Thymus (tissue), 11 donors: ENCODE results near the gene SLC12A8. TPM values are rescaled to one million over a fixed set of nuclear protein-coding genes. Genes with fewer than 3 reads are reported as not detected.
"Not testable (repeated sequence)": the region's sequence is repeated elsewhere in the genome, so short reads cannot be mapped to it uniquely, and the experiment has no call there.

Source experiments
- DNase-seq, 9 donors: peaks; one replicate each; pipeline ENCODE4 v3.0.0-alpha.2; 2013; ENCODE audit warnings: low spot score in 9 of 9, low read depth in 6 of 9, missing footprints in 1 of 9
- H3K27ac ChIP-seq, 2 donors: one replicate each; pipeline ENCODE4 v1.5.1; 2013; ENCODE audit warnings: control low read depth in 1 of 2, low read depth in 1 of 2, low read length in 1 of 2, mild to moderate bottlenecking in 1 of 2, moderate library complexity in 1 of 2
- H3K27me3 ChIP-seq, 2 donors: one replicate each; pipeline ENCODE4 v1.5.1; 2013; ENCODE audit warnings: low read length in 1 of 2; ENCODE audit not compliant: control insufficient read depth in 2 of 2, insufficient read depth in 1 of 2
- H3K36me3 ChIP-seq, 2 donors: one replicate each; pipeline ENCODE4 v1.5.1; 2013; ENCODE audit warnings: low read length in 1 of 2, mild to moderate bottlenecking in 1 of 2, moderate library complexity in 1 of 2; ENCODE audit not compliant: control insufficient read depth in 2 of 2, insufficient read depth in 2 of 2
- H3K4me1 ChIP-seq, 2 donors: one replicate each; pipeline ENCODE4 v1.5.1; 2013; ENCODE audit warnings: low read length in 2 of 2; ENCODE audit not compliant: control insufficient read depth in 2 of 2, insufficient read depth in 2 of 2
- H3K4me3 ChIP-seq, 2 donors: one replicate each; pipeline ENCODE4 v1.5.1; 2013; ENCODE audit warnings: low read length in 2 of 2, control low read depth in 1 of 2, mild to moderate bottlenecking in 1 of 2
- H3K9me3 ChIP-seq, 2 donors: one replicate each; pipeline ENCODE4 v1.5.1; 2013; ENCODE audit warnings: low read length in 1 of 2, mild to moderate bottlenecking in 1 of 2; ENCODE audit not compliant: control insufficient read depth in 2 of 2, insufficient read depth in 1 of 2
- WGBS: extraction: QIAGEN DNeasy Blood & Tissue Kit; methylation state at CpG from one replicate; pipeline ENCODE4 v1.1.7; 2013; 5-methylcytosine and 5-hydroxymethylcytosine counted together
- polyA plus RNA-seq: library from polyadenylated mRNA; stranded (reverse); fragments of 200-250 nt; gene quantifications from one replicate; pipeline ENCODE4 v1.2.3, GENCODE V29; 2013
- total RNA-seq: library from RNA; stranded (reverse); fragments of 120-200 nt; gene quantifications from one replicate; pipeline ENCODE4 v1.2.4, GENCODE V29; 2013
- donor health status: healthy.

Gene SLC12A8
- total and polyA plus RNA-seq, 2 donors, result 0.80 to 0.94 TPM

GRCh38 chr3:125098611-125099291 is 113.8 kb downstream of the SLC12A8 start:
- 97% methylated on average over 4 of the region's 4 CpGs for WGBS
- DNase-seq, result no peak
- no peaks in the 10 kb centered on the region for H3K4me1 ChIP-seq
- no peaks in the 10 kb centered on the region for H3K36me3 ChIP-seq
- H3K27me3 ChIP-seq, result no peaks in the 10 kb centered on the region
- H3K4me3 ChIP-seq, result no peak overlapping the region
- H3K9me3 ChIP-seq, result no peaks in the 10 kb centered on the region
- no peak overlapping the region for H3K27ac ChIP-seq

- no peak for DNase-seq
- no peak overlapping the region for H3K4me3 ChIP-seq
- peaks cover 0 to 2% of the 10 kb centered on the region in 2 donors for H3K27me3 ChIP-seq
Observed at GRCh38 chr3:125090649-125091048, 121.9 kb downstream of the SLC12A8 start.

DNA sequence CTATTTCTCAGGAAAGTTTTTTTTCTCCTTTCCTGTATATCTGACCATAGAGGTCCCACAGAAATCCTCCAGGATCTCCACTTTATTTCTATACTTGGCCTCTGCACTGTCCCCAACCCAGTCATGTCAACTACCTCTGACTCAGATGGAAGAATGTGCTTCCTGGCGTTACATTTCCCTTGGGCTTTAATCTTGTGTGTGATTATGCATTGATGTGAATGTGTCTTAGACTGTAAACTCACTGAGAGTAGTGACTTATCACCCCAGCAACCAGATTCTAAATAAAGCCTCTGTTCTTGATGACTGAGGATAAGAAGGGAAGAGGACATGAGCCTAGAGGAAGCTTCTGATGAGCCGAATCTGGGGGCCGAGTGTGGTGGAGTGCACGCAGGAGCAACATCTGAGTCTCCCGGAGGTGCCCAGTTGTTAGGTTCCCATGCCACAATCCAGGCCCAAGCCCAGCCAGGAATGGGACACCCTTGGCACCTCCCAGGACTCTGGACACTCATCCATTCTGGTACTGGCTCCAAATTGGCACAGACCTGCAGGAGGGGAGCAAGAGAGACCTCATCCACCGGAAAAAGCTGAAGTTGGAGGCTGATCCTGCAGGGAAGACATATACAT is 124.7 kb downstream of the SLC12A8 start:
- no peaks in the 10 kb centered on the region for H3K4me1 ChIP-seq
- DNase-seq, result no peak
- H3K36me3 ChIP-seq, result no peaks in the 10 kb centered on the region
- H3K27me3 ChIP-seq, result peaks cover 0 to 4% of the 10 kb centered on the region in 2 donors
- 96% methylated on average over 6 of the region's 6 CpGs for WGBS
- no peak overlapping the region for H3K4me3 ChIP-seq
- H3K27ac ChIP-seq, result no peak overlapping the region
- no peaks in the 10 kb centered on the region for H3K9me3 ChIP-seq

More at GRCh38 chr3:125090649-125091048, 121.9 kb downstream of the SLC12A8 start:
- H3K4me1 ChIP-seq, result no peaks in the 10 kb centered on the region
- no peak overlapping the region for H3K27ac ChIP-seq
- H3K9me3 ChIP-seq, result no peaks in the 10 kb centered on the region
- no peaks in the 10 kb centered on the region for H3K36me3 ChIP-seq

GRCh38 chr3:125085166-125085565 is 127.4 kb downstream of the SLC12A8 start:
- Histone ChIP-seq H3K9me3 (no peaks in the 10 kb centered on the region), H3K36me3 (no peaks in the 10 kb centered on the region), H3K4me1 (no peaks in the 10 kb centered on the region), H3K4me3 (no peak overlapping the region), H3K27ac (no peak overlapping the region), H3K27me3 (peaks cover 0 to 4% of the 10 kb centered on the region in 2 donors)
- DNase-seq, result no peak

- Histone ChIP-seq H3K27ac (no peak overlapping the region), H3K4me3 (no peak overlapping the region), H3K9me3 (no peaks in the 10 kb centered on the region), H3K36me3 (no peaks in the 10 kb centered on the region), H3K27me3 (peaks cover 0 to 4% of the 10 kb centered on the region in 2 donors), H3K4me1 (no peaks in the 10 kb centered on the region)
- DNase-seq, result no peak
- 84% methylated on average over 10 of the region's 10 CpGs for WGBS
Observed at GRCh38 chr3:125083776-125084175, 128.8 kb downstream of the SLC12A8 start.

DNA sequence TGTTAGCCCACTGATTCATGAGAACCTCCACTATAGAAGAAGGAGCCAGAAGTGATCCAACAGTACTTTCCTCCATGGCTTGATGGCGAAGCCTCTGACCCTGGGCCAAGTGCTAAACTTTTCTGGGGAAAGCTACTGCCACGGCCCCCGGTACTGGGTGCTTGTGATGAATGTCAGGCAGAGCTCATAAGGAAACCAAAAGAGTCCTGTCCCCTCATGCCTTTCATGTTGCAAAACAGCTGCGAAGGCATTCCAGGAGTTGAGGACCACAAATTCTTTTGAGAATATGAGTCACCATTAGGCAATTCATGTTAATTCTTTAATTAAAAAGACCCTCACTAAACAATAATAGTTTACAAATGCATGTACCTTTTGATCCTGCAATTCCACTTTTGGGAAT is 130.2 kb downstream of the SLC12A8 start:
- not testable (repeated sequence) for H3K36me3 ChIP-seq, H3K4me1 ChIP-seq, H3K4me3 ChIP-seq, DNase-seq, H3K27me3 ChIP-seq, H3K9me3 ChIP-seq, H3K27ac ChIP-seq
- 91% methylated on average over 4 of the region's 4 CpGs for WGBS

GRCh38 chr3:125080077-125080476 is 132.5 kb downstream of the SLC12A8 start:
- no peak overlapping the region for H3K27ac ChIP-seq
- no peak for DNase-seq
- H3K36me3 ChIP-seq, result no peaks in the 10 kb centered on the region
- WGBS, result 96% methylated on average over 1 of the region's 1 CpG
- no peaks in the 10 kb centered on the region for H3K9me3 ChIP-seq
- H3K27me3 ChIP-seq, result peaks cover 0 to 2% of the 10 kb centered on the region in 2 donors
- H3K4me3 ChIP-seq, result no peak overlapping the region
- no peaks in the 10 kb centered on the region for H3K4me1 ChIP-seq

DNA sequence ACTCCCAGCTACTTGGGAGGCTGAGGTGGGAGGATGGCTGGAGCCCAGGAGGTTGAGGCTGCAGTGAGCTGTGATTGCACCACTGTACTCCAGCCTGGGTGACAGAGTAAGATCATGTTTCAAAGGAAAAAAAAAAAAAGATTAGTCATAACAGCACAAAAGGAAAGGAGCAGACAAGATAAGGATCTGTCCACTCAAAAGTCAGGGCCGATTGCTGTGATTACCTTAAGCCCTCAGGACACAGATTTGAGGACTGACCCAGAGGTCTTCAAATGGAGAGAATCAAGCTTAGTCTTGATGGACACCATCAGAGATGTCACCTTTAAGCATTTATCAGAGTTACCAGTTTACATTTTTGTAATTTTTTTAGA is 132.9 kb downstream of the SLC12A8 start:
- H3K9me3 ChIP-seq, result no peaks in the 10 kb centered on the region
- no peaks in the 10 kb centered on the region for H3K4me1 ChIP-seq
- no peak overlapping the region for H3K4me3 ChIP-seq
- no peak overlapping the region for H3K27ac ChIP-seq
- DNase-seq, result no peak
- peaks cover 0 to 2% of the 10 kb centered on the region in 2 donors for H3K27me3 ChIP-seq
- WGBS, result 95% methylated on average over 1 of the region's 1 CpG
- H3K36me3 ChIP-seq, result no peaks in the 10 kb centered on the region

DNA sequence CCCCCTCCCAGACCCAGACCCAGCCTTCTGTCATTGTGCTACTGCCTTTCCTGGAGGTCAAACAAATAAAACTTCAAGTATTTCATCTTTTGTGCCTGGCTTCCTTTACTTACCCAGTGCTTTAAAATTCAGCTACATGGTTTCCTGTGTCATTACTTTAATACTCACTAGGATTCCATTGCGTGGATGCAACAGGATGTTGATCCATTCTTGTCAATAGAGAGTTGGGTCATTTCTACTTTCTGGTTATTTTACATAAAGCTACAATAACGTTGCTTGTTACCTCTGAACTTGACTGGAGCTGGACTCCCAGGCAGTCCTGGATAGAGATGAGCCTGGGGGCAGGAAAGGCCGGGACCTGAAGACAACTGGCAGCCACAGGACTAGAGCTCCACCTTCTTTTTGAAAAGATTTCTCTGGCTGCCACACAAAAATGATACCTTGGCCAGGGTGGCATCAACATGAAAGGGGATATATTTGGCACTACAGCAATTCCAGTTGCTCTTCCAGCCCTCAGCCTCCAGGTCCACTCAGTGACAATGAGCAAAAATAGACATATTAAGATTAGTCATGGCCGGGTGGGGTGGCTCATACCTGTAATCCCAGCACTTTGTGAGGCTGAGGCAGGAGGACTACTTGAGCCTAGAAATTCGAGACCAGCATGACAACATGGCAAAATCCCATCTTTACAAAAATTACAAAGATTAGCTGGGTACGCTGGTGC is 133.4 kb downstream of the SLC12A8 start:
- Histone ChIP-seq H3K27me3 (peaks cover 0 to 2% of the 10 kb centered on the region in 2 donors), H3K9me3 (no peaks in the 10 kb centered on the region), H3K27ac (no peak overlapping the region), H3K36me3 (no peaks in the 10 kb centered on the region), H3K4me3 (no peak overlapping the region), H3K4me1 (no peaks in the 10 kb centered on the region)
- 93% methylated on average over 6 of the region's 6 CpGs for WGBS
- no peak for DNase-seq
